Sigmoid colon (tissue), 4 donors: ENCODE results near the gene SCG2.

Experiments
- CTCF ChIP-seq, 4 experiments: fragments of 450-650 bp in 3 of 4; fragments of 200-600 bp in 1 of 4; IDR thresholded peaks; one replicate each; pipeline ENCODE4 v1.5.1; 2016 to 2019; ENCODE audit warnings: antibody characterized with exemption in 4 of 4, mild to moderate bottlenecking in 3 of 4, moderate library complexity in 2 of 4
- EP300 ChIP-seq, 4 donors: sonication (generic); formaldehyde crosslinking; IDR thresholded peaks; one replicate each; pipeline ENCODE4 v1.6.1; 2017; ENCODE audit warnings: antibody characterized with exemption in 4 of 4
- POLR2A ChIP-seq, 2 donors: fragments of 450-650 bp; IDR thresholded peaks; one replicate each; pipeline ENCODE4 v1.6.1; 2016; ENCODE audit warnings: antibody characterized with exemption in 2 of 2, mild to moderate bottlenecking in 2 of 2, moderate library complexity in 2 of 2

- TF ChIP-seq CTCF (IDR thresholded peaks at IDR 0.05) (no peak), POLR2A (IDR thresholded peaks at IDR 0.05) (no peak), EP300 (IDR thresholded peaks at IDR 0.05) (no peak)
These were observed 42.0 kb upstream of the SCG2 start for GRCh38 chr2:223644136-223644535.
